ENCODE results near the gene ELOVL5.

DNA sequence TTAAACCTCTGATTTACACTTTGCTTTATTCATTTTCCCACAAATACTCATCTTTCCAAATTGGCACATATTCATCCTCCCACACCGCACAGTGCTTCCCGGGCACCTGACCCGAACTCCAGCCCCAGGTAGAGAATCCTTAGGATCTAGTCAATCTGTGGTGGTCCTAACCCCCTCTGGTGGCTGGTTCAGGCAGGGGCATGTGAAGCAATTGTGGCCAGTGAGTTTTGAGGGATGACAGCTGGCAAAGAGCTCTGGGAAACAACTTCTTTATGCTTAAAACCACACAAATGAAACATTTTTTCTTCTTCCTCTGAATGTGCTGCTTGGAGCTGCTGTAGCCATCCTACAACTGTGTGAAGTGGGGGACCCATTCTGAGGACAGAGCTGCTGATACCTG is 54.7 kb downstream of the ELOVL5 start:
- TF ChIP-seq, protein P1, sequence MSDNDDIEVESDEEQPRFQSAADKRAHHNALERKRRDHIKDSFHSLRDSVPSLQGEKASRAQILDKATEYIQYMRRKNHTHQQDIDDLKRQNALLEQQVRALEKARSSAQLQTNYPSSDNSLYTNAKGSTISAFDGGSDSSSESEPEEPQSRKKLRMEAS (IDR thresholded peaks at IDR 0.05): no peak
- TF ChIP-seq, protein P2, sequence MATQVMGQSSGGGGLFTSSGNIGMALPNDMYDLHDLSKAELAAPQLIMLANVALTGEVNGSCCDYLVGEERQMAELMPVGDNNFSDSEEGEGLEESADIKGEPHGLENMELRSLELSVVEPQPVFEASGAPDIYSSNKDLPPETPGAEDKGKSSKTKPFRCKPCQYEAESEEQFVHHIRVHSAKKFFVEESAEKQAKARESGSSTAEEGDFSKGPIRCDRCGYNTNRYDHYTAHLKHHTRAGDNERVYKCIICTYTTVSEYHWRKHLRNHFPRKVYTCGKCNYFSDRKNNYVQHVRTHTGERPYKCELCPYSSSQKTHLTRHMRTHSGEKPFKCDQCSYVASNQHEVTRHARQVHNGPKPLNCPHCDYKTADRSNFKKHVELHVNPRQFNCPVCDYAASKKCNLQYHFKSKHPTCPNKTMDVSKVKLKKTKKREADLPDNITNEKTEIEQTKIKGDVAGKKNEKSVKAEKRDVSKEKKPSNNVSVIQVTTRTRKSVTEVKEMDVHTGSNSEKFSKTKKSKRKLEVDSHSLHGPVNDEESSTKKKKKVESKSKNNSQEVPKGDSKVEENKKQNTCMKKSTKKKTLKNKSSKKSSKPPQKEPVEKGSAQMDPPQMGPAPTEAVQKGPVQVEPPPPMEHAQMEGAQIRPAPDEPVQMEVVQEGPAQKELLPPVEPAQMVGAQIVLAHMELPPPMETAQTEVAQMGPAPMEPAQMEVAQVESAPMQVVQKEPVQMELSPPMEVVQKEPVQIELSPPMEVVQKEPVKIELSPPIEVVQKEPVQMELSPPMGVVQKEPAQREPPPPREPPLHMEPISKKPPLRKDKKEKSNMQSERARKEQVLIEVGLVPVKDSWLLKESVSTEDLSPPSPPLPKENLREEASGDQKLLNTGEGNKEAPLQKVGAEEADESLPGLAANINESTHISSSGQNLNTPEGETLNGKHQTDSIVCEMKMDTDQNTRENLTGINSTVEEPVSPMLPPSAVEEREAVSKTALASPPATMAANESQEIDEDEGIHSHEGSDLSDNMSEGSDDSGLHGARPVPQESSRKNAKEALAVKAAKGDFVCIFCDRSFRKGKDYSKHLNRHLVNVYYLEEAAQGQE (IDR thresholded peaks at IDR 0.05; ENCODE audit: low read depth): no peak
- no peak for TF ChIP-seq YY1 (IDR thresholded peaks at IDR 0.05; ENCODE audit: low read depth)

Measured in Ishikawa (cell line).